PC-9 (cell line): ENCODE measurements around the gene SCEL.

Experiments
- CTCF ChIP-seq: fragments of 200-600 bp; sonication (generic); conservative IDR thresholded peaks from 2 replicates; pipeline ENCODE4 v1.6.1; 2017; ENCODE audit warnings: mixed run types, antibody characterized with exemption, mild to moderate bottlenecking, moderate library complexity
- EZH2 ChIP-seq: fragments of 200-600 bp; sonication (generic); IDR thresholded peaks from 2 replicates; pipeline ENCODE4 v1.8.0; 2017; ENCODE audit warnings: antibody characterized with exemption, low read depth

GRCh38 chr13:77508959-77509620 is 26.4 kb upstream of the SCEL start:
- no peak for TF ChIP-seq CTCF
- TF ChIP-seq EZH2 = no peak
